SKM-1 (cell line): ENCODE data around the gene PALLD.

Source experiments
- DNase-seq: peaks from one replicate; lab custom pipeline; 2025; ENCODE audit not compliant: unreplicated experiment; lab: John Stamatoyannopoulos, UW

Gene PALLD

DNA sequence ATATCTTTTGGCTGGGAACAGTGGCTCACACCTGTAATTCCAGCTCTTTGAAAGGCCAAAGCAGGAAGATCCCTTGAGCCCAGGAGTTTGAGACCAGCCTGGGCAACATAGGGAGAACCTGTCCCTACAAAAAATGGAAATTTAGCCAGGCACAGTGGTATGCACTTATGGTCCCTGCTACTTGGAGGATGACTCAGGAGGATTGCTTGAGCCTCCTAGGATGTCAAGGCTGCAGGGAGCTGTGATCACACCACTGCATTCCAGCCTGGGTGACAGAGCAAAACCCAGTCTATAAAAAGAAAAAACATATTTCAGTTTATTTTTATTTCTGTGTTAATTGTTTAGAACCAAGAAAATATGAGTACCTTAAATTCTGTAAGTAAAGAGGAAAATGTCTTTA, 389.5 kb downstream of the PALLD start:
- DNase-seq, result no peak

DNA sequence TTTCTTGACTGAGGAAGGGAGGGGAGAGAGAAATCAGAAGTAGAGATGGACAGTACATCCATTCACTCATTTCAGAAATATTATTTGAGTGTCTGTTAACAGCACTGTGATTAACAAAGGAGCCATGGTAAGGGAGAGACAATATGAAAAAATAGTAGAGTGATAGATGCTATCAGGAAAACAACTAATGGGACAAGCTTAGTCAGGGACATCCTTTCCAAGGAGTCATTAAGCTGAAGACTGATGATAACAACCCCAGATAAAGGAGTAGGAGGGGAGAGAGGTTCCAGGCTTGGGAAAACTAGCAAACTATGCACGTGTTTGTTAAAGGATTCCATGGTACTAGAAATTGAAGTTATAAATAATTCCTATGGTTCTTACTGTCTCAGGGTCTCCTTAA, 391.0 kb downstream of the PALLD start:
- no peak for DNase-seq

DNA sequence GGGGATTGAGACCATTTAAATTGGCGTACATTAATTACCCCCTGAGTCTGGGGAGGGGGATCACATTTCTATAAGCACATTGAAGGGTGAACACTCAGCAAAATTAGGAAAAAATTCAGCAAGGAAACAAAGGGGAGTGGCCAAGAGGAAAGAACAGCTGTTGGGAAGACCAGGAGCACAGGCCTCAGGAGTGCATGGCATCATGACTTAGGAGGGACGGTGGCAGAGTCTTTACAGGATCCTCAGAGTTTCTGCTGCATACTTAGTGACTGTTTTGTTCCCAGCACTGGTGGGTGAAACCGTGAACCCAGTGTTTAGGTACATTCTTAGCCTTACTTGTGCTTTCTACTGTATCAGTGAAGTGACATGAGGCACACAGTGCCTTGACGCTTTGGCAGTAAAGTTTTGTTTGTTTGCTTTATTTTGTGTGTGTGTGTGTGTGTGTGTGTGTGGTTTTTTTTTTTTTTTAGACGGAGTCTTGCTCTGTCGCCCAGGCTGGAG, 391.9 kb downstream of the PALLD start:
- no peak for DNase-seq

DNA sequence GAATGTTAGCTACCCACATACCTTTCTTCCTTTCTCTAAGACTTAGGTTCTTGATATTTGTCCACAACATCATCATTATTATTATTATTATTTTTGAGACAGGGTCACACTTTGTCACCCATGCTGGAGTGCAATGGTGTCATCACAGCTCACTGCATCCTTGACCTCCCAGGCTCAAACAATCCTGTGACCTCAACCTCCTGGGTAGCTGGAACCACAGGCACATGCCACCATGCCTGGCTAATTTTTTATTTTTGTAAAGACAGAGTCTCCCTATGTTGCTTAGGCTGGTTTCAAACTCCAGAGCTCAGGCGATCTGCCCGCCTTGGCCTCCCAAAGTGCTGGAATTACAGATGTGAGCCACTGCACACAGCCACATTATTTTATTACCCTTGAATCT, 394.2 kb downstream of the PALLD start:
- no peak for DNase-seq

DNA sequence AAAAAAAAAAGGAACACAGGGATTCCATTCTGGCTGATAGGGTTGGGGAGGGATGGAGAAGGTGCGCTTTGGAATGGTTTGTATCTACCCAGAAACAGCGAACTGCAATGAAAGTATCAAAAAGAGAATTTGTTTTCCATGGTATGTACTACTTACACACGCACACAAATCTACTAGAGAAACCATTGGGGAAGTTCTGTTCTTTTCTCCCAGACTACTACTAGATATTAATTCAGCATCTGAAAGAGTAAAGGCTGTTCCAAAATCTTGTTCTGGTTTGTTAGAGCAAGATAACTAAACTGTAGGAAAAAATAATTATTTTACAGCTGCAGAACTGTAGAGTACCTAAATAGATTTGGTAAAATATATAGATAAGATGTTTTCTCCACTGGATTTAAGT, 394.8 kb downstream of the PALLD start:
- no peak for DNase-seq

DNA sequence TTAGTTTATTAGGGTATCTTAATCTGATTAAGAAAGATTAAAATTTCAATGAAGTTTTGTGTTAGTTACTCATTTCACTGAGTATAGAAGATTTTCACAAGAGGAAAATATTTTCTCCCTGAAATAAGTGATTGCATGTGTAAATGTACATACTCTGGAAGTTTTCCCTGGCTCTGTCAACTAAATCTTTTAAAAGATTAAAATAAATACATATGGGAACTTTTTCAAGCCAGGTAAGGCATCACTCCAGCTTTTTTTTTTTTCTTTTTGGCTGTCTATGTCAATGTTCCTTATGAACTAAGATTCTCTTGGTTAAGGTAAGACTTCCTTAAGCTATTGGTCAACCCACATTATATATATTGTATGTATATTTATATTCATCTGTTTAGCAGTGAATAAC, 395.6 kb downstream of the PALLD start:
- DNase-seq, result no peak

DNA sequence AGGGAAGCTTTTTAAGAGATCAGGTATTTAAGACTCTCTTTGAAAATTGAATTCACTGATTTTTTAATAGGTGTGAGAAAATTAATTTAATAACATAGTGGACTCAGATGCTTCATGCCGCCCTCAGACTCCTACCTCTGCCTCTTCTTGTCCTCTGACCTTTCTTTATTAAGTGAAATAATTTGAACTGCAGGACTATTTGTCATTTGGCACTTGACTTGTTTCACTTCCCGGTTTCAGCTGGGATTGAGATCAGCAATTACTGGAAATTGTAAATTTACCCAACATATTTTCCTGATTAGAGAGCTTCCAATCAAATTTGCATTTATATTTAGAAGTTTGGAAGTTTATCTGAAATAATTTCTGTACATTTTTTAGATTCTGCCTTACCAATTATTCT, 396.4 kb downstream of the PALLD start:
- DNase-seq, result no peak

DNA sequence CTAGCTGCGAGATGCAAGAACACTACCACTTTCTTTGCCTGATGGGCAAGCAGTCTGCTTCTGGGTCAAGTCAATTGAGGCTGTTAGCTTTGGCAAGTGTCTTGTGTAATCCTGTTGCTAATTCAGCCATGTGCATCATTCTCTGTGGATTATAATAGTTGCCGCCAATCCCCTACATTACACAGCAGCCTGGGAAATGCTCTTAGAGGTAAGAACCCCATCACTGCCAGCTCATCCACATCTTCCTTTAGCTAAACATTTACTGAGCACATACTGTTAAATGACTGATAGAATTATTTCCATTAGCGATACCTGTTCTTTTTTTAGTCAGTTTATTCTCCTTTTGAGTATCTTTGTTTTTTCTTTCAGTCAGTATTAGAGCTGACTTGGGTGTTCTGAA, 397.0 kb downstream of the PALLD start:
- no peak for DNase-seq

DNA sequence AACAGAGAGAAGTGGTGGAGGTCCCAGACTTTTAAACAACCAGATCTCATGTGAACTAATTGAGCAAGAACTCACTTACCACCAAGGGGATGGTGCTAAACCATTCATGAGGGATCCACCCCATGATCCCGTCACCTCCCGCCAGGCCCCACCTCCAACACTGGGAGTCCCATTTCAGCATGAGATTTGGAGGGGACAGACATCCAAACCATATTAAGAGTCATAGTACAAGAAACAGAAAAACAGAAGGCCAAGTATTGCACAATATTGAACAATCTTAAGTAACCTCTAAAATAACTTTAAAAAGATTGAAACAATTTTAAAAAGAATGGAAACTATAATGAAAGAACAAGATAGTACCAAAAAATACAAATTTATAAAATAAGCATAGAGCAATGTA, 403.2 kb downstream of the PALLD start:
- no peak for DNase-seq

DNA sequence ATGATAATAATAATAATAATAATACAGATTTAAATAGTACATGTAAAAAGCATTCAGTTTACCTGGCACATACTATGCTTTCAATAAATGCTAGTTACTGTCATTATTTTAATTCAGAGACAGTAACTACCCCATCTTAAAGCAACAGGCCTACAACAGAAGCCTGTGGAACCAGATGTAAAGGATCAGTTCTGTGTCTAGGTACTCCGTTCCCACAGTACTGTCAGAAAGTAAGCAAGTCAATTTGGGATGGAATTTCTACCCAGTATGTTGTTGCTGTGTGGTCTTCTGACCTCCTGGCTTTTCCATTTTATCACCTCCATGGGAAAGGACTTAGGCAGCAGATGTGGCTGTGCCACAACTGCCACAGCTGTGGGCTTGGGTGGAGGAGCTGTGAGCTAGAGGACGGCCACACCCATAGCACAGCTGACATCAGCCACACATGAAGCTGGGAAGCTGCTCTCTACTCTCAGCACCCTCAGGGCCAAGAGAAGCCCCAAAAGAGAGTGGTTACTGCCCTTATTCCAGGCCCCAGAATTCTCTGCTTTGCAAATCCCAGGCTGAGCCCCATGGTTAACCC, 410.4 kb downstream of the PALLD start:
- no peak for DNase-seq

DNA sequence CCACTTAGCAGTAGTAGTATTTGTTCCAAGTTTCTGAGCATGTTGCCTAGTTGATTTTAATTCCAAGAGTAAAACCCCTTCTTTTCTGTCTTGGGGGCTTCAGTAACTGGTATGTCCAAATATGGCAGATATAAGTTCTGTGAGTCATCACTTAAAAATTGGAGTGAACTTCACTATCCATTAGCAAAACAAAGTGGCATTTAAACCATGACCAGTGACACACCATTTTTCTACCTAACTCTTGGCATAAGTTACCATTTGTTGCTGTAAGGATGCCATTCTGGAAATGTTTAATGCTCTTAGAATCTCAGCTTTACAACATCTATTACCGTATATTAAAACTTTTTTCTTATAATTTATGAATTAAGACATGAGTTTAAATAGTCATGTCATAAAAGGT, 411.2 kb downstream of the PALLD start:
- DNase-seq, result no peak

DNA sequence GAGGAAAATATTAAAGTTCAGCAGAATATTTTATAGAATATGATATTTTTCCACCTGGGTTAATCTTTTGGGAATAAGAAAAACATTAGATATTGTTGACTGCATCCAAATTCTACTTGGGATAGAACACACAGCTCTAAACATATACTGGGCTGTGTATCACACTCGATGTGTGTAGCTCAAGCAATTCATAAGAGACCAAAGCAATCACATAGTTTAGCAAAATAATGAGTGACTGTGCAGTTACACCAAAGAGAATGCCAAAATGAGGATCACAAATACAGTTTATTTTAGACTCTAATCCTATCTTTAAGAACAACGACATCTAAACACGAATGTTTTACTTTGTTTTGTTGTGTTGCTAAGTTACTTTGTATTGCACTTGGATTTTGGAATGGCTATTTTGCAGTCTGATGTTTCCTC, 412.0 kb downstream of the PALLD start:
- no peak for DNase-seq

DNA sequence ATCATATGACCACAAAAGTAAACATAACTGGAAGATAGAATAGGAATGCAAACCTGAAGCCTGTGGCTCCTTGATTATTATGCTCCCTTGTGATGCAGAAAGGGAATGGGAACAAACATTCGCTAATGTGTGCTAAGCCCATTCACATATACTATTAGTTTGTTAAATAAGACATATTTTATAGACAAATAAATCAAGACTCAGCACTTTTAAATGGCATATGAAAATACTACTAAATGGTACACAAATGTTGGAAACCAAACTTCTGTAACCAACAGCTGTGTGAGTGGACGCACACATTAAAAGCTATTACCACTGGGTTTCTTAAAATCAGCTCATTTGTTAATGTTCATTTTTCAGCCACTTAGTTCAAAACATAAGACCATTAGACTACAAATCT, 417.2 kb downstream of the PALLD start:
- no peak for DNase-seq

DNA sequence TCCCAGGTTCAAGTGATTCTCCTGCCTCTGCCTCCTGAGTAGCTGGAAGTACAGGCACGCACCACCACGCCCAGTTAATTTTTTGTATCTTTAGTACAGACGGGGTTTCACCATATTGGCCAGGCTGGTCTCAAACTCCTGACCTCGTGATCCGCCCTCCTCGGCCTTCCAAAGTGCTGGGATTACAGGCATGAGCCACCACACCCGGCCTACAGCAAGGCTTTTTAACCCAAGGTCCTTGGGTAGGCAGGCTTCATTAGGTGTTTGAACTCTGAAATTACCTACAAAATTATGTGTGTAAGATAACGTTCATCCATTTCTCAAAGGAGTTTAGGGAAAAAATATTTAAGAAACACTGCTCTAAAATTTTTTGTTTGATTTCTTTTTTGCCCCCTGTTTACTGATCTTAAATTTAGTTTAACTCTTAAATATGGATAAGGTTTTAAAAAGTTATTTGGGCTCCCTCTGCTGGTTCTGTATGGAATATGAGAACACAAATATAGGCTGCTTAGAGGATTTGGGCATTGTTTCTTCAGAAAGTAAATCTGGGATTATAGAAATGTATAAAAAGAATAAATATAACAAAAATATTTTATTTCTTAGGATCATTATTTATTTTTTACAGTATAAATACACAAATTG, 420.4 kb downstream of the PALLD start:
- peak; percentile 8 for DNase-seq

DNA sequence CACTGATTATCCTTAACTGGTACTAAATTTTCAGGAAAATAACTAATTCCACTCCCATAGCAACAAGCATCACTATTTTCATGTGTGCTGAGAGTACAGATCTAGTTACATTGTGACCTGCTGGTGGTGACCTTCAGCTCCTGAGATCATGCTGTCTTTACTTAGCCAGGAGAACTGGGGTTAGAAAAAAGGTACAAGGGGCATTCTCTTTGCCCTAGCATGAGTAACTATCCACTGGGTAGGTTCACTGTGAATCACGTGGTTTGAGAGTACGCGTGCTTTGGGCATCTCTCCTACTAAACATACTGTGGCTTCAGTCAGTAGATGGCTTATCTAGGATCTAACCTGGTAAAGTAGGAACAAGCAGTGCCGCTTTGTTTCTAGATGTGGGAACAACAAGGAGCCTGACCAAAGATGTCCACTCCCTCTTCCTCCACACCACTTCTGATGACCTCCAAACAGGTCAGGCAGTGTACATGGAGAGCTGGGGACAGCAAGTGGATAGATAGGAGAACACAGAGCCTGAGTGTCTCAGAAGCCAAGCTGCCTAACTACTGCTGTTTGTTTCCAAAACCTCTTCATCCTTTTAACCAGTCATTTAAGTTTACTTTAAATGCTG, 423.0 kb downstream of the PALLD start:
- no peak for DNase-seq

DNA sequence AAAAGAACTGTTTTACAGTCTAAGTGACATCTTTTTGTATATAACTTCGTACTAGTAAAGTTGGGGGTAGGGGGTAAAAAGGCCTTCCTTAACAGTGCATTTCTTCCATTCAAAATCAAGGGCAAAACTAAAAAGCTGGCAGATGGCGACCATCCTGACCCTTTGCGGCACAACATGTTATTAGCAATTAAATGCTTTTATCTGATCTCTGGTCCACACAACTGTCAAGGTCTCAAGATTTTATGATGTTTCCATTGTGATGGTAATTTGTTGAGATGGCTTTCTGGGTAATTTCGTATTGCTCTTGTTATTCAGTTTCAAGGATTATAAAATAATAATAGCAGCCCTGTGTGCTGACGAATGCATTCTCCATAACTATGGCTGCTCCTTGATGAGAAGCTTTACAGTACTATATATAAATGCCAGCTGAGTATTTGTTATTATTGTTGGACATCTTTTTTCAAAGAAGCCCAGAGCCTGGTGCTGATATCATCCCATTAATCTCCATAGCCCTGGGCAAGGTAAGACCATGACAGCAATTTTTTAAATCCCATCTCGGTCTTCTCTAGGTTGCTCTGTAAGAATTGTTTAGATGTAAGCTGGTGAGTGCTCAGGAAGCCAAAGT, 423.7 kb downstream of the PALLD start:
- no peak for DNase-seq

DNA sequence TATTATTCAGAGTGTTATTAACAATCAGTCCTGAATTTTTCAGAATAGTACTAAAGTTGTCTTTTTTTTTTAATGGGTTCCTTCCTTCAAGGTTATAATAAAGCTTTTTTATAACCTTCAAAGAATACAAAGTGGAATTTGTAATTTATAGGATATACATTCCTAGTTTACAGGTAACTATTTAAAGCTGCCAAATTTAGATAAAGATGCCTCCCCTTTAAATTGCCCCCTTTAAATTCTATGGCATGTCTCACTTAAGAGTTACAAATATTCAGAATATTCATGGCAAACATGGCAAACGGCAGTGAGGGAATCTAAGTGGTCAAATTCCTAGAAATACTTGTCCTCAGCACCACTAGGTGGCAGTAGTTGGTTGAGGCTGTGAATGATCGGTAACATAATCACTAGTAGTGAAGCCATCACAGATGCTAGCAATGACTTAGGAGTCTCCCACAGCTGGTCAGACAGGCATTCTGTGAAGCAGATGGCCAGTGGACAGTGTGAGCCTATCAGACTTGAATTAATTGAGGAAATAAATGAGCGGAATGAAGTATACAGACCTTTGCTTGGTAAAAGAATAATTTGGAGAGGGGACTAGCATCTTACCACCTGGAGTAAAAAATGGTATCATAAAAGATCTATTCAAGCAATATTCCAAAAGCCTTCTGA, 426.8 kb downstream of the PALLD start:
- peak; percentile 43 for DNase-seq

DNA sequence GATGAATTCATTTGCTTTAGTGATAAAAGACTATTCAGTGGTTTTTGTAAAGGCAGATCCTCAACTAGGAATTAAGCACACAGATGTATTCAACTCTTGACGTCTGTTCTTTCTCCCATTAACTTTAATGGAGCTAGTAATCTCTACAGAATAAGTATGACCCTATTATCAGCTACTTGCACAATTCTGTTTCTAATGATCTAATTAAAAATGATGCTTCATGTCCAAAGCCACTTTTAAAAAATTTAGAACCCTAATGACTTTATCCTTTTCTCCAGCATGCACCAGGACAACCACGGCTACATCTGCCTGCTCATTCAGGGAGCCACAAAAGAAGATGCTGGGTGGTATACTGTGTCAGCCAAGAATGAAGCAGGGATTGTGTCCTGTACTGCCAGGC, 427.8 kb downstream of the PALLD start:
- DNase-seq, result no peak

DNA sequence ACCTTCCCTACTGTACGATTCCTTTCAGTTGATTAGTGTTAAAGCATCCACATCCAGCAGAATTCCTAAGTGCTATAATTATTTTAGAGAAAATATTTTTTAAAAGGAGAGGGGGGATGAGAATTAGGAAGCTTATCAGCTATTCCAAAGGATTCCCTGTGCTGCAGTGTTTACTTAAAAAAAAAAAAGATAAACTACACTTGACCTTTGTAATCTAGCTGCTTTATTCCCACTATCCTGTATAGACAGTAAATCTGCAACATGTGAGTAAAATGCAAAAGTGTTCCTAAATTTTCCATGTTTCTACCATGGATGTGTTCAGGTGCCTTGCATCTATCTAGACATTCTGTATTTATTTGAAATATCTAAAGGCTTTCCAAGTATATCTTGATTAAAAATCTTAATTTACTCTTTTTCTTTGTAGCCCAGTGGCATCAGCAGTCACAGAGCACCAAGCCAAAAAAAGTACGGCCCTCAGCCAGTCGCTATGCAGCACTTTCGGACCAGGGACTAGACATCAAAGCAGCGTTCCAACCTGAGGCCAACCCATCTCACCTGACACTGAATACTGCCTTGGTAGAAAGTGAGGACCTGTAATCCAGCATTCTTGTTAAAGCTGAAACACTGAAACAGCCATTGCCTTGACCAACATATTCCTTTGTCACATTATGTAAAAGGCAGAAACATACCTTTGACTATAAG, 429.1 kb downstream of the PALLD start:
- DNase-seq, result no peak

DNA sequence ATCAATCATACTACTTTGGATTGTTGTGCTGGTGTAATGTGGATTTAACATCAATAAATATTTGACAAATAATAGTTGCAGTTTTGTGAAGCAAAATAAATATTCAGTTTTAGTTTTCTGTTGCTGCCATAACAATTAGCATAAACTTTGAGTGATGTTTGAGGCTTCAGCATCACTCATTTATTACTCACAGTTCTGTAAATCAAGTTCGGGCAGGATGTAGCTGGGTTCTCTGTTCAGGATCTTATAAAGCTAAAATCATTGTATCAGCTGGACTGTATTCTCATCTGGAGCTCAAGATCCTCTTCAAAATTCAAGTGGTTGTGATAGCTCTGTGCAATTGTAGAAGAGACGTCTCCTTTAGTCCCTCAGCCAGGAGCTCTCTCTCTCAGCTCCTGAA, 431.5 kb downstream of the PALLD start:
- DNase-seq, result no peak

DNA sequence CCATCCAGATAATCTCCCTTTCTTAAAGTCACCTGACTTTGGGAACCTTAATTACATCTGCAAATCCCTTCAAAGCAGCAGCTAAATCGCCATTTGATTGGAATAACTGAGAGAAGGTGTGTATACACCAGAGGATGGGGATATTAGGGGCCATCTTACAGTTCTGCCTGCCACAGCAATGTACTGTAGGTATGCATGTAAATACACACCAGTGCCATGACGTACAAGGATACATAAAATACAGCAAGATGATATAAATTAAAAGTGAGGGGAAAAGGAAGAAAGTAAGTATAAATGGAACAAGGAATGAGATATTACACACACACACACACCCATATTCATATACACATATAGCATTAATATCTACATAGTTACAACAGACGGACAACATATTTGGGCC, 432.0 kb downstream of the PALLD start:
- DNase-seq, result no peak
